SK-N-SH (cell line): ENCODE data around the gene ETAA1. TPM values are rescaled to one million over a fixed set of nuclear protein-coding genes. Genes with fewer than 3 reads are reported as not detected.

Experiments
- CTCF ChIA-PET: fragments of 300-600, 350-600 bp; formaldehyde crosslinking; extraction: SDS; loops from one replicate; lab custom pipeline; 2021; lab: Yijun Ruan, JAX
- POLR2A ChIA-PET: fragments of 350-600 bp; sonication (Branson Sonifier 250); formaldehyde crosslinking; extraction: SDS; loops from one replicate; lab custom pipeline; 2020; ENCODE audit warnings: antibody characterized with exemption, inconsistent platforms; lab: Yijun Ruan, JAX
- DNase-seq: peaks from one replicate; pipeline ENCODE4 v3.0.0; 2012
- H2AFZ ChIP-seq: fragments of 200-600 bp; sonication (generic); 2 replicates; pipeline ENCODE4 v1.8.1; 2016; ENCODE audit warnings: antibody characterized with exemption, mild to moderate bottlenecking, low read depth
- H3F3A ChIP-seq: fragments of 200-600 bp; sonication (generic); replicated peaks from 2 replicates; pipeline ENCODE3; 2016; ENCODE audit warnings: antibody characterized with exemption, mild to moderate bottlenecking; ENCODE audit not compliant: insufficient read depth
- H3K27ac ChIP-seq, 2 experiments: fragments of 200-500 bp in 1 of 2; fragments of 200-600 bp in 1 of 2; sonication (Bioruptor generic) in 1 of 2; sonication (generic), shearing (Covaris generic) in 1 of 2; 2 replicates each; pipeline versions ENCODE4 v1.5.1 to v1.6.1; 2014 to 2016; ENCODE audit warnings: low read depth in 2 of 2, inconsistent platforms in 1 of 2, low read length in 1 of 2, mild to moderate bottlenecking in 1 of 2, mixed read lengths in 1 of 2
- H3K27me3 ChIP-seq: fragments of 200-600 bp; sonication (generic), shearing (Covaris generic); 2 replicates; pipeline ENCODE4 v1.6.1; 2016; ENCODE audit warnings: mixed run types; ENCODE audit not compliant: insufficient read depth
- H3K36me3 ChIP-seq, 2 experiments: fragments of 200-500 bp in 1 of 2; fragments of 200-600 bp in 1 of 2; sonication (Bioruptor generic) in 1 of 2; sonication (generic) in 1 of 2; replicated peaks in 1 of 2; 2 replicates each; pipeline versions ENCODE3 to v1.5.1; 2014 to 2016; ENCODE audit warnings: low read length in 1 of 2, mild to moderate bottlenecking in 1 of 2; ENCODE audit not compliant: insufficient read depth in 2 of 2, control insufficient read depth in 1 of 2
- H3K4me1 ChIP-seq, 2 experiments: fragments of 200-500 bp in 1 of 2; fragments of 200-600 bp in 1 of 2; sonication (Bioruptor generic) in 1 of 2; sonication (generic), shearing (Covaris generic) in 1 of 2; 2 replicates each; pipeline versions ENCODE4 v1.5.1 to v1.6.1; 2014 to 2016; ENCODE audit warnings: low read depth in 1 of 2, low read length in 1 of 2, mixed run types in 1 of 2; ENCODE audit not compliant: insufficient read depth in 2 of 2, control insufficient read depth in 1 of 2
- H3K4me2 ChIP-seq: fragments of 200-600 bp; sonication (generic), shearing (Covaris generic); 2 replicates; pipeline ENCODE4 v1.6.1; 2017; ENCODE audit warnings: mixed run types
- H3K4me3 ChIP-seq, 2 experiments: fragments of 200-500 bp in 1 of 2; fragments of 200-600 bp in 1 of 2; sonication (Bioruptor generic) in 1 of 2; sonication (generic), shearing (Covaris generic) in 1 of 2; 2 replicates each; pipeline versions ENCODE4 v1.5.1 to v1.8.1; 2014 to 2016; ENCODE audit warnings: low read depth in 2 of 2, inconsistent platforms in 1 of 2, low read length in 1 of 2, mild to moderate bottlenecking in 1 of 2, mixed read lengths in 1 of 2, moderate library complexity in 1 of 2
- H3K79me2 ChIP-seq: fragments of 200-600 bp; sonication (generic); 2 replicates; pipeline ENCODE4 v1.8.1; 2017; ENCODE audit warnings: mild to moderate bottlenecking; ENCODE audit not compliant: insufficient read depth
- H3K9ac ChIP-seq: fragments of 200-600 bp; sonication (generic); 2 replicates; pipeline ENCODE4 v1.6.1; 2017; ENCODE audit warnings: mixed run types
- H3K9me2 ChIP-seq: fragments of 200-600 bp; sonication (generic); 2 replicates; pipeline ENCODE4 v1.6.1; 2017; ENCODE audit warnings: mixed run types
- H3K9me3 ChIP-seq: fragments of 200-600 bp; sonication (generic); 2 replicates; pipeline ENCODE4 v1.6.1; 2017; ENCODE audit warnings: mixed run types, mild to moderate bottlenecking, moderate library complexity
- H4K20me1 ChIP-seq: fragments of 200-600 bp; sonication (generic); 2 replicates; pipeline ENCODE4 v1.6.1; 2017; ENCODE audit warnings: mild to moderate bottlenecking, mixed run types; ENCODE audit not compliant: insufficient read depth
- CHD2 ChIP-seq: fragments of 150-350 bp; IDR thresholded peaks from 2 replicates; pipeline ENCODE4 v1.6.1; 2018; ENCODE audit warnings: low read length; ENCODE audit not compliant: partially characterized antibody
- EP300 ChIP-seq, 2 experiments: IDR thresholded peaks; 2 replicates each; pipeline versions ENCODE4 v1.4.0 to v1.6.1; 2012; ENCODE audit warnings: borderline replicate concordance in 1 of 2, low read depth in 1 of 2, low read length in 1 of 2
- EZH2phosphoT487 ChIP-seq: fragments of 200-600 bp; sonication (generic); IDR thresholded peaks from 2 replicates; pipeline ENCODE4 v1.6.1; 2017; ENCODE audit warnings: low read depth, mixed run types, mild to moderate bottlenecking, antibody characterized with exemption, moderate library complexity, borderline replicate concordance
- FOSL2 ChIP-seq: IDR thresholded peaks from 2 replicates; pipeline ENCODE4 v1.4.0; 2012; ENCODE audit warnings: low read depth, mild to moderate bottlenecking, moderate library complexity, borderline replicate concordance
- FOXJ3 ChIP-seq: sonication (generic); formaldehyde crosslinking; IDR thresholded peaks from 2 replicates; pipeline ENCODE4 v1.5.1; 2020; ENCODE audit warnings: mild to moderate bottlenecking, missing genetic modification reagents
- GATA2 ChIP-seq: sonication (generic); formaldehyde crosslinking; IDR thresholded peaks from 2 replicates; pipeline ENCODE4 v1.5.0; 2020; ENCODE audit warnings: mild to moderate bottlenecking, missing genetic modification reagents
- MEF2A ChIP-seq: IDR thresholded peaks from 2 replicates; pipeline ENCODE4 v1.4.0; 2012; ENCODE audit warnings: low read depth, borderline replicate concordance
- NRF1 ChIP-seq: IDR thresholded peaks from 2 replicates; pipeline ENCODE4 v1.6.1; 2012; ENCODE audit warnings: low read depth, mild to moderate bottlenecking, low read length
- POLR2AphosphoS5 ChIP-seq: IDR thresholded peaks from 2 replicates; pipeline ENCODE4 v1.6.1; 2012; ENCODE audit warnings: low read depth, low read length
- RCOR1 ChIP-seq: fragments of 150-350 bp; IDR thresholded peaks from 2 replicates; pipeline ENCODE4 v1.6.1; 2017; ENCODE audit warnings: antibody characterized with exemption, low read length
- RFX5 ChIP-seq: IDR thresholded peaks from 2 replicates; pipeline ENCODE4 v1.6.1; 2012; ENCODE audit warnings: mild to moderate bottlenecking, improper control_type of control experiment, low read length
- TCF12 ChIP-seq: IDR thresholded peaks from 2 replicates; pipeline ENCODE4 v1.4.0; 2012
- YY1 ChIP-seq: IDR thresholded peaks from 2 replicates; pipeline ENCODE4 v1.4.0; 2012; ENCODE audit warnings: low read depth, mild to moderate bottlenecking
- WGBS: methylation state at CpG from one replicate; pipeline ENCODE4 v1.1.6; 2017; ENCODE audit warnings: low lambda C conversion rate; 5-methylcytosine and 5-hydroxymethylcytosine counted together
- polyA plus RNA-seq, 3 experiments: library from polyadenylated mRNA; depleted of rRNA; stranded (reverse); fragments of >200 nt; gene quantifications; 2 replicates each; pipeline ENCODE4 v1.2.3, GENCODE V29; 2012
- TF ChIP-seq, protein P1 (sequence below): IDR thresholded peaks from 2 replicates; pipeline ENCODE4; 2012
- TF ChIP-seq, protein P2 (sequence below): IDR thresholded peaks from 2 replicates; pipeline ENCODE4 v1.4.0; 2012; ENCODE audit warnings: low read depth, borderline replicate concordance

ETAA1 gene
- polyA plus RNA-seq, 1 of the 3 experiments (the other 2 are of a cell fraction) = 6.8 TPM

DNA sequence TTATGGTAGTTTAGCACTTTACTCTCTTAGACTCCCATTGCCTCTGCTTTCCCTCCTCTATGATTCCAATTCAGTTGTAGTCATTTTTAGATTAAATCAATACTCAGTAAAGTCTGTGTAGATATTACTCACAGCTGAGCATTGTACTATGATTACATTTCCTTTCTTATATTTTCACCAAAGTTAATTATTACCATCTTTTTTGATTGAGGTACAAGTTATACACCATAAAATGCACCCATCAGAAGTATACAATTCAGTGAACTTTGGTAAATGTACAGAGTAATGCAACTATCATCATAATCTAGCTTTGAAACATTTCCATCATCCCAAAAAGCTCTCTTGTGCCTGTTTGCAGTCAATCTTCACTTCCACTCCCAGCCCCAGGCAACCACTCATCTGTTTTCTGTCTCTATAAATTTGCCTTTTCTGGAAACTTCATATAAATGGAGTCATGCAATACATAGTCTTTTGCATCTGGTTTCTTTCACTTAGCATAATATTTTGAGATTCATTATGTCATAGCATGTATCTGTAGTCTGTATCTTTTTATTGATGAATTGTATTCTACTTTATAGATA, 30.2 kb upstream of the ETAA1 start:
- H3K4me3 ChIP-seq = no peak overlapping the region
- H3K9ac ChIP-seq = no peak overlapping the region
- H3K9me3 ChIP-seq = no peaks in the 10 kb centered on the region
- H3K79me2 ChIP-seq = no peaks in the 10 kb centered on the region
- no peak overlapping the region for H3K4me2 ChIP-seq
- DNase-seq = no peak
- no peaks in the 10 kb centered on the region; a peak in 1 of 4 replicates for H3K4me1 ChIP-seq
- ChIA-PET POLR2A (no interaction called here), CTCF (interaction anchor here (1.0 kb wide), 1 partner anchor 86 kb away, joined by 3 read pairs; no protein-coding TSS in a partner anchor)
- peaks cover 4% of the 10 kb centered on the region for H3F3A ChIP-seq
- no peaks in the 10 kb centered on the region for H3K9me2 ChIP-seq
- peak overlapping the region in 1 of 2 experiments; percentile 72; a peak in 1 of 4 replicates for H3K27ac ChIP-seq
- no peak overlapping the region for H2AFZ ChIP-seq
- no peaks in the 10 kb centered on the region for H4K20me1 ChIP-seq
- no peak for TF ChIP-seq FOSL2
- TF ChIP-seq RFX5 = no peak
- TF ChIP-seq YY1 = no peak
- peak; percentile 21 for TF ChIP-seq CHD2
- peak; percentile 18; the same call in 1 of the 2 replicates for TF ChIP-seq TCF12
- TF ChIP-seq FOXJ3 = no peak
- TF ChIP-seq GATA2 (CRISPR knock-in tag) = peak; percentile 60
- no peak for TF ChIP-seq POLR2AphosphoS5
- TF ChIP-seq EP300 (IDR thresholded peaks at IDR 0.05; ENCODE audit: borderline replicate concordance in 1 of 2, low read depth in 1 of 2, low read length in 1 of 2) = peak in 1 of 2 experiments; percentile 88; a peak in 2 of 4 replicates
- peak; percentile 26; the same call in 1 of the 2 replicates for TF ChIP-seq RCOR1
- TF ChIP-seq EZH2phosphoT487 = no peak
- TF ChIP-seq, all 33 proteins: peak for 5
- Histone ChIP-seq H3K27me3 (no peaks in the 10 kb centered on the region), H3K36me3 (no peaks in the 10 kb centered on the region)

DNA sequence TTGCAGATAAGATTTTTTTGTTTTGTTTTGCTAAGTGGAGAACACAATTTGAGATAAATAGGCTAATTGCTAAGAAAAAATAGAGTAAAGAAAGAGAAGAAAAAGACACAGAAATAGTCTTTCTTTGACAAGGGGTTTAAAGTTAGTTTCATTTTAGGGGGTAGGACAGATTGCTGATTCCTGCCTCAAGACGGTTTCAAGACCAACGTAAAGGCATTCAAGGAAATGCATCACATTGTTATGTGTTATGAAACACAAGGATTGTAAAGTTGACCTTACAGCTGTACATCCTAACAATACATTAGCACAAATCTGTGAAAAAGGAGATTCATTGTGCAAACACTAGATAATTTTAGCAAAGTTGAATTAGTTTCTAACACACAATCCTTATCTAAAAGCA, 22.7 kb upstream of the ETAA1 start:
- no peak overlapping the region; the same call in 1 of the 2 replicates for H3K9ac ChIP-seq
- no peaks in the 10 kb centered on the region for H3K9me3 ChIP-seq
- 56% methylated on average over 2 of the region's 2 CpGs for WGBS
- peak overlapping the region; percentile 59 for H2AFZ ChIP-seq
- no peak for DNase-seq
- H3K4me2 ChIP-seq = peak overlapping the region; percentile 56
- no peaks in the 10 kb centered on the region for H3K27me3 ChIP-seq
- H3K9me2 ChIP-seq = no peaks in the 10 kb centered on the region
- peak overlapping the region in 1 of 2 experiments; percentile 13; a peak in 2 of 4 replicates for H3K4me3 ChIP-seq
- no peaks in the 10 kb centered on the region for H3K79me2 ChIP-seq
- CTCF ChIA-PET = interaction anchor here (0.8 kb wide), 1 partner anchor 836 kb away, joined by 4 read pairs; no protein-coding TSS in a partner anchor
- peak overlapping the region in 1 of 2 experiments; percentile 67; a peak in 2 of 4 replicates for H3K27ac ChIP-seq
- peaks cover 0 to 9% of the 10 kb centered on the region in 2 experiments; a peak in 2 of 4 replicates for H3K4me1 ChIP-seq
- H4K20me1 ChIP-seq = no peaks in the 10 kb centered on the region
- peaks cover 4% of the 10 kb centered on the region for H3F3A ChIP-seq
- POLR2A ChIA-PET = no interaction called here
- TF ChIP-seq, protein P1, sequence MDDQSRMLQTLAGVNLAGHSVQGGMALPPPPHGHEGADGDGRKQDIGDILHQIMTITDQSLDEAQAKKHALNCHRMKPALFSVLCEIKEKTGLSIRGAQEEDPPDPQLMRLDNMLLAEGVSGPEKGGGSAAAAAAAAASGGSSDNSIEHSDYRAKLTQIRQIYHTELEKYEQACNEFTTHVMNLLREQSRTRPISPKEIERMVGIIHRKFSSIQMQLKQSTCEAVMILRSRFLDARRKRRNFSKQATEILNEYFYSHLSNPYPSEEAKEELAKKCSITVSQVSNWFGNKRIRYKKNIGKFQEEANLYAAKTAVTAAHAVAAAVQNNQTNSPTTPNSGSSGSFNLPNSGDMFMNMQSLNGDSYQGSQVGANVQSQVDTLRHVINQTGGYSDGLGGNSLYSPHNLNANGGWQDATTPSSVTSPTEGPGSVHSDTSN = no peak
- TF ChIP-seq, protein P2, sequence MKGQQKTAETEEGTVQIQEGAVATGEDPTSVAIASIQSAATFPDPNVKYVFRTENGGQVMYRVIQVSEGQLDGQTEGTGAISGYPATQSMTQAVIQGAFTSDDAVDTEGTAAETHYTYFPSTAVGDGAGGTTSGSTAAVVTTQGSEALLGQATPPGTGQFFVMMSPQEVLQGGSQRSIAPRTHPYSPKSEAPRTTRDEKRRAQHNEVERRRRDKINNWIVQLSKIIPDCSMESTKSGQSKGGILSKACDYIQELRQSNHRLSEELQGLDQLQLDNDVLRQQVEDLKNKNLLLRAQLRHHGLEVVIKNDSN = no peak
- TF ChIP-seq FOXJ3 (no peak), EP300 (IDR thresholded peaks at IDR 0.05; ENCODE audit: borderline replicate concordance in 1 of 2, low read depth in 1 of 2, low read length in 1 of 2) (no peak), RCOR1 (no peak), NRF1 (no peak), RFX5 (no peak), MEF2A (no peak)
- H3K36me3 ChIP-seq = no peaks in the 10 kb centered on the region
